ENCODE results near the gene PCDHA10. TPM values are rescaled to one million over a fixed set of nuclear protein-coding genes. Genes with fewer than 3 reads are reported as not detected.
"Not testable (repeated sequence)": the region's sequence is repeated elsewhere in the genome, so short reads cannot be mapped to it uniquely, and the experiment has no call there.

PCDHA10 gene
- polyA plus RNA-seq, 1 donor: 1.1 TPM

GRCh38 chr5:140823475-140823874 lies 32.2 kb upstream of the PCDHA10 start:
- Histone ChIP-seq H3K4me1 (ENCODE audit: control insufficient read depth, insufficient read depth, low read length) (no peaks in the 10 kb centered on the region), H3K4me3 (ENCODE audit: low read length) (no peak overlapping the region), H3K9me3 (ENCODE audit: control insufficient read depth, low read depth, low read length) (peaks cover 30% of the 10 kb centered on the region), H3K36me3 (ENCODE audit: control insufficient read depth, insufficient read depth, low read length) (no peaks in the 10 kb centered on the region), H3K27ac (ENCODE audit: low read length) (no peak overlapping the region), H3K27me3 (ENCODE audit: control insufficient read depth, insufficient read depth, low read length) (peaks cover 3% of the 10 kb centered on the region)
- WGBS (ENCODE audit: insufficient coverage, low lambda C conversion rate): no CpG with 5 or more reads among the region's 38 CpGs
- no peak for DNase-seq

- H3K27me3 ChIP-seq (ENCODE audit: control insufficient read depth, insufficient read depth, low read length): peaks cover 3% of the 10 kb centered on the region
- no peaks in the 10 kb centered on the region for H3K36me3 ChIP-seq (ENCODE audit: control insufficient read depth, insufficient read depth, low read length)
- 10% methylated on average over 3 of the region's 27 CpGs for WGBS (ENCODE audit: insufficient coverage, low lambda C conversion rate)
- DNase-seq: no peak
- no peak within 1 kb of the TSS for H3K27ac ChIP-seq (ENCODE audit: low read length)
- H3K4me3 ChIP-seq (ENCODE audit: low read length): no peak within 1 kb of the TSS
- H3K9me3 ChIP-seq (ENCODE audit: control insufficient read depth, low read depth, low read length): peaks cover 36% of the 10 kb centered on the region
- no peaks in the 10 kb centered on the region for H3K4me1 ChIP-seq (ENCODE audit: control insufficient read depth, insufficient read depth, low read length)
These were observed 27.9 kb upstream of the PCDHA10 start, which contains the start of gene PCDHA6 for GRCh38 chr5:140827704-140828361. TSS of gene PCDHA6 (plus strand) at chr5:140827960. CDS start at chr5:140828092, 132 bp downstream.

- no peaks in the 10 kb centered on the region for H3K36me3 ChIP-seq (ENCODE audit: control insufficient read depth, insufficient read depth, low read length)
- peaks cover 3% of the 10 kb centered on the region for H3K27me3 ChIP-seq (ENCODE audit: control insufficient read depth, insufficient read depth, low read length)
- no peak for DNase-seq
- H3K4me1 ChIP-seq (ENCODE audit: control insufficient read depth, insufficient read depth, low read length): no peaks in the 10 kb centered on the region
- no CpG with 5 or more reads among the region's 18 CpGs for WGBS (ENCODE audit: insufficient coverage, low lambda C conversion rate)
- peaks cover 31% of the 10 kb centered on the region for H3K9me3 ChIP-seq (ENCODE audit: control insufficient read depth, low read depth, low read length)
- no peak overlapping the region for H3K4me3 ChIP-seq (ENCODE audit: low read length)
- no peak overlapping the region for H3K27ac ChIP-seq (ENCODE audit: low read length)
These were observed 27.3 kb upstream of the PCDHA10 start for GRCh38 chr5:140828362-140828737.

DNA sequence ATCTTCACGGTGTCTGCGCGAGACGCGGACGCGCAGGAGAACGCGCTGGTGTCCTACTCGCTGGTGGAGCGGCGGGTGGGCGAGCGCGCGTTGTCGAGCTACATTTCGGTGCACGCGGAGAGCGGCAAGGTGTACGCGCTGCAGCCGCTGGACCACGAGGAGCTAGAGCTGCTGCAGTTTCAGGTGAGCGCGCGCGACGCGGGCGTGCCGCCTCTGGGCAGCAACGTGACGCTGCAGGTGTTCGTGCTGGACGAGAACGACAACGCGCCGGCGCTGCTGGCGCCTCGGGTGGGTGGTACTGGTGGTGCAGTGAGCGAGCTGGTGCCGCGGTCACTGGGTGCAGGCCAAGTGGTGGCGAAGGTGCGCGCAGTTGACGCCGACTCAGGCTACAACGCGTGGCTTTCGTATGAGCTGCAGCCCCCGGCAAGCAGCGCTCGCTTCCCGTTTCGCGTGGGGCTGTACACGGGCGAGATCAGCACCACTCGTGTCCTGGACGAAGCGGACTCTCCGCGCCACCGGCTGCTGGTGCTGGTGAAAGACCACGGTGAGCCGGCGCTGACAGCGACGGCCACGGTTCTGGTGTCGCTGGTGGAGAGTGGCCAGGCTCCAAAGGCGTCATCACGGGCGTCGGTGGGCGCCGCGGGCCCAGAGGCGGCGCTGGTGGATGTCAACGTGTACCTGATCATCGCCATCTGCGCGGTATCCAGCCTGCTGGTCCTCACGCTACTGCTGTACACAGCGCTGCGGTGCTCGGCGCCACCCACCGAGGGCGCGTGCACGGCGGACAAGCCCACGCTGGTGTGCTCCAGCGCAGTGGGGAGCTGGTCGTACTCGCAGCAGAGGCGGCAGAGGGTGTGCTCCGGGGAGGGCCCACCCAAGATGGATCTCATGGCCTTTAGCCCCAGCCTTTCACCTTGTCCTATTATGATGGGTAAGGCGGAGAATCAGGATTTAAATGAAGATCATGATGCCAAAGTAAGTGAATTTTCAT lies 25.9 kb upstream of the PCDHA10 start:
- WGBS (ENCODE audit: insufficient coverage, low lambda C conversion rate): no CpG with 5 or more reads among the region's 106 CpGs
- not testable (repeated sequence) for H3K36me3 ChIP-seq (ENCODE audit: control insufficient read depth, insufficient read depth, low read length); H3K4me3 ChIP-seq (ENCODE audit: low read length); H3K4me1 ChIP-seq (ENCODE audit: control insufficient read depth, insufficient read depth, low read length); H3K27ac ChIP-seq (ENCODE audit: low read length); H3K27me3 ChIP-seq (ENCODE audit: control insufficient read depth, insufficient read depth, low read length)
- DNase-seq: peak in 1 of 2 donors; percentile 3
- peaks cover 25% of the 10 kb centered on the region for H3K9me3 ChIP-seq (ENCODE audit: control insufficient read depth, low read depth, low read length)

- Histone ChIP-seq H3K9me3 (ENCODE audit: control insufficient read depth, low read depth, low read length) (peaks cover 32% of the 10 kb centered on the region), H3K36me3 (ENCODE audit: control insufficient read depth, insufficient read depth, low read length) (no peaks in the 10 kb centered on the region), H3K4me1 (ENCODE audit: control insufficient read depth, insufficient read depth, low read length) (no peaks in the 10 kb centered on the region), H3K27me3 (ENCODE audit: control insufficient read depth, insufficient read depth, low read length) (peaks cover 3% of the 10 kb centered on the region), H3K4me3 (ENCODE audit: low read length) (no peak within 1 kb of the TSS), H3K27ac (ENCODE audit: low read length) (no peak within 1 kb of the TSS)
- no peak for DNase-seq
- WGBS (ENCODE audit: insufficient coverage, low lambda C conversion rate): 12% methylated on average over 3 of the region's 8 CpGs
These were observed 21.7 kb upstream of the PCDHA10 start, which contains the start of gene PCDHA7 for GRCh38 chr5:140833993-140834392. TSS of gene PCDHA7 (plus strand) at chr5:140834269. CDS start at chr5:140834384, 115 bp downstream.

GRCh38 chr5:140834439-140835008 lies 21.2 kb upstream of the PCDHA10 start:
- H3K27ac ChIP-seq (ENCODE audit: low read length); H3K27me3 ChIP-seq (ENCODE audit: control insufficient read depth, insufficient read depth, low read length); H3K4me3 ChIP-seq (ENCODE audit: low read length); H3K36me3 ChIP-seq (ENCODE audit: control insufficient read depth, insufficient read depth, low read length); DNase-seq; H3K4me1 ChIP-seq (ENCODE audit: control insufficient read depth, insufficient read depth, low read length): not testable (repeated sequence)
- H3K9me3 ChIP-seq (ENCODE audit: control insufficient read depth, low read depth, low read length): peaks cover 26% of the 10 kb centered on the region
- no CpG with 5 or more reads among the region's 38 CpGs for WGBS (ENCODE audit: insufficient coverage, low lambda C conversion rate)

GRCh38 chr5:140835622-140836510 lies 19.8 kb upstream of the PCDHA10 start:
- no peak for DNase-seq
- no peak overlapping the region for H3K4me3 ChIP-seq (ENCODE audit: low read length)
- H3K27me3 ChIP-seq (ENCODE audit: control insufficient read depth, insufficient read depth, low read length): peaks cover 3% of the 10 kb centered on the region
- no peaks in the 10 kb centered on the region for H3K36me3 ChIP-seq (ENCODE audit: control insufficient read depth, insufficient read depth, low read length)
- H3K4me1 ChIP-seq (ENCODE audit: control insufficient read depth, insufficient read depth, low read length): no peaks in the 10 kb centered on the region
- WGBS (ENCODE audit: insufficient coverage, low lambda C conversion rate): no CpG with 5 or more reads among the region's 103 CpGs
- no peak overlapping the region for H3K27ac ChIP-seq (ENCODE audit: low read length)
- peaks cover 19% of the 10 kb centered on the region for H3K9me3 ChIP-seq (ENCODE audit: control insufficient read depth, low read depth, low read length)

GRCh38 chr5:140840978-140841962 lies 14.4 kb upstream of the PCDHA10 start, which contains the start of gene PCDHA8:
TSS of gene PCDHA8 (plus strand) at chr5:140841187. CDS start at chr5:140841322, 135 bp downstream.
- Histone ChIP-seq H3K9me3 (ENCODE audit: control insufficient read depth, low read depth, low read length) (peaks cover 23% of the 10 kb centered on the region), H3K27me3 (ENCODE audit: control insufficient read depth, insufficient read depth, low read length) (no peaks in the 10 kb centered on the region), H3K4me1 (ENCODE audit: control insufficient read depth, insufficient read depth, low read length) (no peaks in the 10 kb centered on the region), H3K4me3 (ENCODE audit: low read length) (no peak within 1 kb of the TSS), H3K36me3 (ENCODE audit: control insufficient read depth, insufficient read depth, low read length) (no peaks in the 10 kb centered on the region), H3K27ac (ENCODE audit: low read length) (no peak within 1 kb of the TSS)
- 80% methylated on average over 1 of the region's 47 CpGs for WGBS (ENCODE audit: insufficient coverage, low lambda C conversion rate)
- DNase-seq: no peak
